OCI-LY7 (cell line): ENCODE data around the gene UNC5B.

Experiments used
- CTCF ChIP-seq: fragments of 200-600 bp; sonication (generic); conservative IDR thresholded peaks from 2 replicates; pipeline ENCODE4 v1.5.1; 2014; ENCODE audit warnings: mild to moderate bottlenecking, antibody characterized with exemption, low read length, moderate library complexity, mixed read lengths
- EZH2phosphoT487 ChIP-seq: fragments of 200-600 bp; sonication (generic); IDR thresholded peaks from 2 replicates; pipeline ENCODE4 v1.6.1; 2018; ENCODE audit warnings: low read depth, borderline replicate concordance, mild to moderate bottlenecking, mixed run types, antibody characterized with exemption, low read length, moderate library complexity, mixed read lengths

- TF ChIP-seq EZH2phosphoT487 (no peak), CTCF (no peak)
Observed at GRCh38 chr10:71191551-71192076, 20.8 kb upstream of the UNC5B start.
